ENCODE measurements around the gene TMED8.

Gene TMED8

GRCh38 chr14:77314043-77314442, 62.9 kb downstream of the TMED8 start:
- Histone ChIP-seq H3K4ac (ENCODE audit: low read depth, low read length) (no peak overlapping the region), H3K36me3 (ENCODE audit: control insufficient read depth in 1 of 2, insufficient read depth in 2 of 2, low read length in 2 of 2) (no peaks in the 10 kb centered on the region), H3K79me1 (ENCODE audit: low read length) (peaks cover 21% of the 10 kb centered on the region), H3K27me3 (ENCODE audit: insufficient read depth, low read length) (no peaks in the 10 kb centered on the region), H3K4me2 (ENCODE audit: low read length) (peak overlapping the region; percentile 28), H4K91ac (ENCODE audit: low read depth, low read length) (peak overlapping the region; percentile 81), H2BK12ac (ENCODE audit: low read length) (no peak overlapping the region), H3K18ac (ENCODE audit: low read length) (no peak overlapping the region), H3K9ac (ENCODE audit: low read length) (no peak overlapping the region), H3K27ac (ENCODE audit: low read depth, low read length) (peak overlapping the region; percentile 85), H3K9me3 (ENCODE audit: insufficient read depth, low read depth, low read length) (no peaks in the 10 kb centered on the region), H2AK5ac (ENCODE audit: low read length) (no peak overlapping the region), H2AFZ (ENCODE audit: insufficient read depth, low read length, poor library complexity) (no peak overlapping the region), H2BK5ac (ENCODE audit: low read depth, low read length, poor library complexity) (peak overlapping the region; percentile 59), H3K79me2 (ENCODE audit: control insufficient read depth, insufficient read depth, low read length, poor library complexity) (peaks cover 4% of the 10 kb centered on the region), H3K4me3 (ENCODE audit: low read depth, low read length) (no peak overlapping the region), H3K4me1 (ENCODE audit: control insufficient read depth in 1 of 2, insufficient read depth in 2 of 2, low read length in 2 of 2) (peaks cover 22% of the 10 kb centered on the region in 2 experiments), H4K12ac (ENCODE audit: low read depth, low read length) (no peak overlapping the region), H2BK120ac (ENCODE audit: insufficient read depth, low read length, poor library complexity) (peak overlapping the region; percentile 8), H4K8ac (ENCODE audit: low read depth, low read length) (no peak overlapping the region), H3K14ac (ENCODE audit: low read length) (no peak overlapping the region), H3K23ac (ENCODE audit: low read length) (no peak overlapping the region)
- no CpG with 5 or more reads among the region's 2 CpGs for WGBS (ENCODE audit: extremely low coverage, insufficient coverage, insufficient read length)
- peak; percentile 41 to 82 for DNase-seq

GRCh38 chr14:77313371-77313770, 63.5 kb downstream of the TMED8 start:
- H3K18ac ChIP-seq (ENCODE audit: low read length): no peak overlapping the region
- H3K9ac ChIP-seq (ENCODE audit: low read length): no peak overlapping the region

GRCh38 chr14:77311217-77311616, 65.7 kb downstream of the TMED8 start:
- H3K18ac ChIP-seq (ENCODE audit: low read length): no peak overlapping the region
- no peak overlapping the region for H2BK5ac ChIP-seq (ENCODE audit: low read depth, low read length, poor library complexity)
- H3K27me3 ChIP-seq (ENCODE audit: insufficient read depth, low read length): no peaks in the 10 kb centered on the region
- H3K9ac ChIP-seq (ENCODE audit: low read length): no peak overlapping the region
- peaks cover 4% of the 10 kb centered on the region for H3K79me2 ChIP-seq (ENCODE audit: control insufficient read depth, insufficient read depth, low read length, poor library complexity)
- no peak overlapping the region for H3K23ac ChIP-seq (ENCODE audit: low read length)
- no peaks in the 10 kb centered on the region for H3K9me3 ChIP-seq (ENCODE audit: insufficient read depth, low read depth, low read length)
- no CpG with 5 or more reads among the region's 2 CpGs for WGBS (ENCODE audit: extremely low coverage, insufficient coverage, insufficient read length)
- H3K4me3 ChIP-seq (ENCODE audit: low read depth, low read length): no peak overlapping the region
- no peak overlapping the region for H4K12ac ChIP-seq (ENCODE audit: low read depth, low read length)
- no peak overlapping the region for H3K4me2 ChIP-seq (ENCODE audit: low read length)
- no peak overlapping the region for H3K27ac ChIP-seq (ENCODE audit: low read depth, low read length)
- H2AK5ac ChIP-seq (ENCODE audit: low read length): no peak overlapping the region
- no peak overlapping the region for H2BK120ac ChIP-seq (ENCODE audit: insufficient read depth, low read length, poor library complexity)
- H4K91ac ChIP-seq (ENCODE audit: low read depth, low read length): no peak overlapping the region
- H2AFZ ChIP-seq (ENCODE audit: insufficient read depth, low read length, poor library complexity): no peak overlapping the region
- no peak for DNase-seq
- H3K4me1 ChIP-seq (ENCODE audit: control insufficient read depth in 1 of 2, insufficient read depth in 2 of 2, low read length in 2 of 2): peaks cover 31 to 34% of the 10 kb centered on the region in 2 experiments
- no peak overlapping the region for H3K4ac ChIP-seq (ENCODE audit: low read depth, low read length)
- no peak overlapping the region for H3K14ac ChIP-seq (ENCODE audit: low read length)
- no peak overlapping the region for H2BK12ac ChIP-seq (ENCODE audit: low read length)
- peaks cover 32% of the 10 kb centered on the region for H3K79me1 ChIP-seq (ENCODE audit: low read length)
- no peak overlapping the region for H4K8ac ChIP-seq (ENCODE audit: low read depth, low read length)
- H3K36me3 ChIP-seq (ENCODE audit: control insufficient read depth in 1 of 2, insufficient read depth in 2 of 2, low read length in 2 of 2): no peaks in the 10 kb centered on the region

More at GRCh38 chr14:77313371-77313770, 63.5 kb downstream of the TMED8 start:
- DNase-seq: peak in 1 of 2 donors; percentile 10
- H2AFZ ChIP-seq (ENCODE audit: insufficient read depth, low read length, poor library complexity): no peak overlapping the region
- peak overlapping the region; percentile 85 for H3K27ac ChIP-seq (ENCODE audit: low read depth, low read length)
- H3K9me3 ChIP-seq (ENCODE audit: insufficient read depth, low read depth, low read length): no peaks in the 10 kb centered on the region
- H2BK120ac ChIP-seq (ENCODE audit: insufficient read depth, low read length, poor library complexity): peak overlapping the region; percentile 8
- WGBS (ENCODE audit: extremely low coverage, insufficient coverage, insufficient read length): no CpG with 5 or more reads among the region's 1 CpG
- H3K36me3 ChIP-seq (ENCODE audit: control insufficient read depth in 1 of 2, insufficient read depth in 2 of 2, low read length in 2 of 2): no peaks in the 10 kb centered on the region
- H4K91ac ChIP-seq (ENCODE audit: low read depth, low read length): peak overlapping the region; percentile 78
- H3K14ac ChIP-seq (ENCODE audit: low read length): peak overlapping the region; percentile 58
- H3K79me2 ChIP-seq (ENCODE audit: control insufficient read depth, insufficient read depth, low read length, poor library complexity): peaks cover 4% of the 10 kb centered on the region
- peak overlapping the region; percentile 16 for H3K4ac ChIP-seq (ENCODE audit: low read depth, low read length)
- peak overlapping the region; percentile 61 for H2BK5ac ChIP-seq (ENCODE audit: low read depth, low read length, poor library complexity)
- no peak overlapping the region for H4K8ac ChIP-seq (ENCODE audit: low read depth, low read length)
- H3K4me2 ChIP-seq (ENCODE audit: low read length): no peak overlapping the region
- H2BK12ac ChIP-seq (ENCODE audit: low read length): peak overlapping the region; percentile 74
- H3K4me1 ChIP-seq (ENCODE audit: control insufficient read depth in 1 of 2, insufficient read depth in 2 of 2, low read length in 2 of 2): peaks cover 22% of the 10 kb centered on the region in 2 experiments
- no peak overlapping the region for H2AK5ac ChIP-seq (ENCODE audit: low read length)
- H3K79me1 ChIP-seq (ENCODE audit: low read length): peaks cover 21% of the 10 kb centered on the region
- H3K4me3 ChIP-seq (ENCODE audit: low read depth, low read length): no peak overlapping the region
- H3K23ac ChIP-seq (ENCODE audit: low read length): no peak overlapping the region
- H3K27me3 ChIP-seq (ENCODE audit: insufficient read depth, low read length): no peaks in the 10 kb centered on the region
- H4K12ac ChIP-seq (ENCODE audit: low read depth, low read length): no peak overlapping the region

GRCh38 chr14:77310026-77310425, 66.9 kb downstream of the TMED8 start:
- Histone ChIP-seq H2AFZ (ENCODE audit: insufficient read depth, low read length, poor library complexity) (no peak overlapping the region), H4K12ac (ENCODE audit: low read depth, low read length) (no peak overlapping the region), H2BK120ac (ENCODE audit: insufficient read depth, low read length, poor library complexity) (no peak overlapping the region), H3K14ac (ENCODE audit: low read length) (no peak overlapping the region), H4K8ac (ENCODE audit: low read depth, low read length) (no peak overlapping the region), H3K9ac (ENCODE audit: low read length) (no peak overlapping the region), H3K4me3 (ENCODE audit: low read depth, low read length) (no peak overlapping the region), H3K4me2 (ENCODE audit: low read length) (no peak overlapping the region), H3K9me3 (ENCODE audit: insufficient read depth, low read depth, low read length) (no peaks in the 10 kb centered on the region), H3K79me2 (ENCODE audit: control insufficient read depth, insufficient read depth, low read length, poor library complexity) (peaks cover 3% of the 10 kb centered on the region), H3K36me3 (ENCODE audit: control insufficient read depth in 1 of 2, insufficient read depth in 2 of 2, low read length in 2 of 2) (peaks cover 2 to 6% of the 10 kb centered on the region in 2 experiments), H3K79me1 (ENCODE audit: low read length) (peaks cover 32% of the 10 kb centered on the region), H3K23ac (ENCODE audit: low read length) (no peak overlapping the region), H4K91ac (ENCODE audit: low read depth, low read length) (no peak overlapping the region), H3K27ac (ENCODE audit: low read depth, low read length) (no peak overlapping the region), H2BK5ac (ENCODE audit: low read depth, low read length, poor library complexity) (no peak overlapping the region), H2BK12ac (ENCODE audit: low read length) (peak overlapping the region; percentile 52), H3K18ac (ENCODE audit: low read length) (no peak overlapping the region), H2AK5ac (ENCODE audit: low read length) (peak overlapping the region; percentile 49), H3K4ac (ENCODE audit: low read depth, low read length) (no peak overlapping the region), H3K4me1 (ENCODE audit: control insufficient read depth in 1 of 2, insufficient read depth in 2 of 2, low read length in 2 of 2) (peaks cover 31 to 36% of the 10 kb centered on the region in 2 experiments), H3K27me3 (ENCODE audit: insufficient read depth, low read length) (no peaks in the 10 kb centered on the region)
- no CpG with 5 or more reads among the region's 4 CpGs for WGBS (ENCODE audit: extremely low coverage, insufficient coverage, insufficient read length)
- no peak for DNase-seq

Measured in trophoblast cell (in vitro differentiated cells and primary cell).